CD4-positive, alpha-beta T cell (primary cell): ENCODE results near the gene CRTAC1. TPM values are rescaled to one million over a fixed set of nuclear protein-coding genes. Genes with fewer than 3 reads are reported as not detected.

Experiments
- ATAC-seq: fragments of 200-7000 bp; cut with Tn5 transposase; one replicate; pipeline ENCODE4 v1.10.0; 2022; ENCODE audit warnings: mild to moderate bottlenecking; ENCODE audit not compliant: poor library complexity
- CTCF ChIA-PET: fragments of 350-600 bp; sonication (Branson Sonifier 250); formaldehyde crosslinking; loops from one replicate; lab custom pipeline; 2021; ENCODE audit warnings: antibody characterized with exemption, inconsistent platforms; lab: Charles Lee
- POLR2A ChIA-PET: fragments of 350-600 bp; sonication (Branson Sonifier 250); formaldehyde crosslinking; loops from one replicate; lab custom pipeline; 2021; ENCODE audit warnings: antibody characterized with exemption, inconsistent platforms; lab: Charles Lee
- DNase-seq, 14 experiments: peaks; one replicate each; pipeline ENCODE4 v3.0.0-alpha.2; 2013 to 2020; ENCODE audit warnings: mixed read lengths in 2 of 14
- H3K27ac ChIP-seq, 2 donors: one replicate each; pipeline versions ENCODE4 v1.5.1 to v1.7.0; 2013; ENCODE audit warnings: low read length in 2 of 2, low read depth in 1 of 2, mild to moderate bottlenecking in 1 of 2
- H3K27me3 ChIP-seq, 2 experiments: 1 replicate in 1 of 2; 2 replicates in 1 of 2; pipeline versions ENCODE4 v1.6.1 to v1.7.0; 2013; ENCODE audit warnings: low read length in 2 of 2, control low read depth in 1 of 2, mild to moderate bottlenecking in 1 of 2, moderate library complexity in 1 of 2; ENCODE audit not compliant: insufficient read depth in 2 of 2, control insufficient read depth in 1 of 2
- H3K36me3 ChIP-seq: one replicate; pipeline ENCODE4 v1.6.1; 2013; ENCODE audit warnings: low read length, control low read depth; ENCODE audit not compliant: insufficient read depth
- H3K4me1 ChIP-seq: one replicate; pipeline ENCODE4 v1.6.1; 2013; ENCODE audit warnings: low read length, control low read depth; ENCODE audit not compliant: insufficient read depth
- H3K4me3 ChIP-seq: one replicate; pipeline ENCODE4 v1.5.1; 2013; ENCODE audit warnings: mild to moderate bottlenecking, low read length, moderate library complexity
- H3K9me3 ChIP-seq, 2 experiments: 1 replicate in 1 of 2; 2 replicates in 1 of 2; pipeline versions ENCODE4 v1.6.1 to v1.7.0; 2013; ENCODE audit warnings: low read length in 2 of 2, mild to moderate bottlenecking in 2 of 2, control low read depth in 1 of 2, moderate library complexity in 1 of 2; ENCODE audit not compliant: control insufficient read depth in 1 of 2, insufficient read depth in 1 of 2
- H3K27ac Mint-ChIP-seq: one replicate; pipeline ENCODE4 v1.8.0; 2020; ENCODE audit warnings: mixed read lengths
- H3K27me3 Mint-ChIP-seq: one replicate; pipeline ENCODE4 v1.8.0; 2021; ENCODE audit warnings: mixed read lengths
- H3K36me3 Mint-ChIP-seq: one replicate; pipeline ENCODE4 v1.8.0; 2021; ENCODE audit warnings: low read depth, mixed read lengths
- H3K4me1 Mint-ChIP-seq: one replicate; pipeline ENCODE4 v1.8.0; 2021; ENCODE audit warnings: low read depth, mixed read lengths
- H3K4me3 Mint-ChIP-seq: one replicate; pipeline ENCODE4 v1.8.0; 2020; ENCODE audit warnings: mild to moderate bottlenecking, mixed read lengths
- H3K9me3 Mint-ChIP-seq: one replicate; pipeline ENCODE4 v1.8.0; 2020; ENCODE audit warnings: mixed read lengths
- CTCF ChIP-seq: fragments of 200-600 bp; IDR thresholded peaks from one replicate; pipeline ENCODE4 v1.8.0; 2022; ENCODE audit warnings: antibody characterized with exemption, mild to moderate bottlenecking
- intact Hi-C, 2 experiments: fragments of 100-400 bp; cut with DNase I in 1 of 2; cut with micrococcal nuclease in 1 of 2; formaldehyde crosslinking; loops; one replicate each; pipeline versions ENCODE4 v1.15.1 to v1.9.0; 2023 to 2025; cut with DNase I, micrococcal nuclease
- total RNA-seq, 174 experiments: library from RNA in 2 of 174; stranded (reverse) in 2 of 174; gene quantifications; one replicate each; pipeline ENCODE4 v1.2.3 and lab custom pipeline; 2021 to 2026

Gene CRTAC1
- total RNA-seq, 2 experiments from 2014 or later = not detected

GRCh38 chr10:97969538-97970079 is 60.8 kb downstream of the CRTAC1 start:
- Histone ChIP-seq H3K27ac (no peak overlapping the region), H3K4me1 (no peaks in the 10 kb centered on the region), H3K9me3 (peaks cover 0 to 1% of the 10 kb centered on the region in 2 experiments), H3K36me3 (no peaks in the 10 kb centered on the region), H3K4me3 (no peak overlapping the region), H3K27me3 (peaks cover 23 to 46% of the 10 kb centered on the region in 2 experiments)
- Mint-ChIP-seq H3K4me3 (no peak overlapping the region), H3K27me3 (peaks cover 73% of the 10 kb centered on the region), H3K36me3 (no peaks in the 10 kb centered on the region), H3K27ac (no peak overlapping the region), H3K9me3 (no peaks in the 10 kb centered on the region), H3K4me1 (no peaks in the 10 kb centered on the region)
- no peak for TF ChIP-seq CTCF
- DNase-seq (no peak), ATAC-seq (no peak)
- intact Hi-C loops = no loop called here
- ChIA-PET POLR2A (no interaction called here), CTCF (no interaction called here)

GRCh38 chr10:97964748-97965147 is 65.7 kb downstream of the CRTAC1 start:
- no peaks in the 10 kb centered on the region for H3K36me3 ChIP-seq
- H3K27ac ChIP-seq = no peak overlapping the region
- ATAC-seq (no peak), DNase-seq (no peak)
- H3K9me3 ChIP-seq = no peaks in the 10 kb centered on the region
- Mint-ChIP-seq H3K27ac (no peak overlapping the region), H3K36me3 (no peaks in the 10 kb centered on the region), H3K4me1 (no peaks in the 10 kb centered on the region), H3K9me3 (no peaks in the 10 kb centered on the region), H3K4me3 (no peak overlapping the region), H3K27me3 (peaks cover 75% of the 10 kb centered on the region)
- TF ChIP-seq CTCF = no peak
- intact Hi-C loops = no loop called here
- H3K4me3 ChIP-seq = no peak overlapping the region
- peaks cover 21 to 25% of the 10 kb centered on the region in 2 experiments for H3K27me3 ChIP-seq
- POLR2A ChIA-PET = no interaction called here
- CTCF ChIA-PET = no interaction called here
- H3K4me1 ChIP-seq = no peaks in the 10 kb centered on the region

- DNase-seq (no peak), ATAC-seq (no peak)
- Mint-ChIP-seq H3K27me3 (peaks cover 82% of the 10 kb centered on the region), H3K36me3 (no peaks in the 10 kb centered on the region), H3K4me1 (no peaks in the 10 kb centered on the region), H3K9me3 (no peaks in the 10 kb centered on the region), H3K4me3 (no peak overlapping the region), H3K27ac (no peak overlapping the region)
- Histone ChIP-seq H3K4me3 (no peak overlapping the region), H3K27me3 (peaks cover 27 to 42% of the 10 kb centered on the region in 2 experiments), H3K36me3 (no peaks in the 10 kb centered on the region), H3K4me1 (no peaks in the 10 kb centered on the region), H3K27ac (no peak overlapping the region), H3K9me3 (no peaks in the 10 kb centered on the region)
- no peak for TF ChIP-seq CTCF
- ChIA-PET POLR2A (no interaction called here), CTCF (no interaction called here)
- intact Hi-C loops = no loop called here
These were observed 68.5 kb downstream of the CRTAC1 start for GRCh38 chr10:97961945-97962344.
